ENCODE results near the gene GLB1L3.

GLB1L3 gene

GRCh38 chr11:134364261-134364660 lies 88.1 kb downstream of the GLB1L3 start:
- DNase-seq = no peak

DNA sequence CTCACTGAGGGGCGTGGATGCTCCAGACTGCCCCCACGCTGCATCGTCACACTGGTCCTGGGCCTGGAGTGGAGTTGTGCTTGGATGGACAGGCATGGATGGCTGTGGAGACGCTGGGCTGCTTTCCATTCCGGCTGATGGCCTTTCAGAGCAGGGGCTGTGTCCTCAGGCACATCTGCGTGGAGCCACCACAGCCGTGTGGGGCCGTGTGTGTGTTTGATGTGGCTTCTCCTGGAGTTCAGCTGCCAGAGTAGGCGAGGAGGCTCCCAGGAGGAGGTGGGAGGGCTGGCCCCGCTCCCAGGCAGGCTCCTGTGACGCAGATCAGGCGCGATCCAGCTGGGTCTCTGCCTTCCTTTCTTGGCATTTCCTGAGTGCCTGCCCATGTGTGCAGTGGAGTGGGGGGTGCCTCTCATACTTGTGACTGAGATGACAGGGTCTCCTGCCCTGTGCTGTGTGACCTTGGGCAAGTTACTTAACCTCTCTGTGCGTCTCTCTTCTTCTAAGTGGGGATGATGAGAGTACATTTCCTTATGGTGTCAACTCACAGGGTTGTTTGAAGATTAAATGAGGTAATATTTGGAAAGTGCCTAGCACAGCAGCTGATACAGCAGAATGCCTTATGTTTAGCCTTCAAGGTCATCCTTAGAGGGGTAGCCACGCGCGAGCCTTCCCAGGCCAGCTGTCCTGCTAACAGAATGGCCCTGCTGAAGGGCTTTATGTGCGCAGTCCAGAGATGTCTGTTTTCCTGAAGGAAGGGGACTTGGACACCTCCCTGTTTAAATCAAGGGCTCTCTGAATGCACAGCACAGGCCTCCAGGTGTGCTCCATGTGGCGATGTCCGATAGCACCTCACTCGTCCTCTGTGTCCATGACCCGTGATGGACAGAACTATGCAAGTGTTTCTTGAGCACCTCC lies 89.1 kb downstream of the GLB1L3 start:
- DNase-seq = no peak

DNA sequence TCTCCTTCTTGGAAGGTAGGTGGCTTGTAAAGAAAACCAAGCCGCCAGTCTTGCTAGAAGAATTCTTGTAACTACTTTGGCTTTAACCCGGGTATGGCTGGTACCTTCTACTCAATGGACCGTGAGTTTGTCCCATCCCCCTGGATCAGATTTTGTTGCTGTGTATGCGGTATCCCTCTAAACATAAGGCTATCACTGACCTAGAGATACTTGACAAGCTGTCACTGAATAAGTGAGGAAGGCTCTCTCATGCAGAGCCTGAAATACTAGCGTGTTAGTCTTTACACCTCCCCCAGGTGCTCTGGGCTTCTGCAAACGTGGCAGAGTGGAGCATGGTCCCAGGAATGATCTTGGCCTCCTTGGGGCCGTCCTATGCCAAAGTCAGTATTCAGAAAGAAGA lies 90.1 kb downstream of the GLB1L3 start:
- no peak for DNase-seq

DNA sequence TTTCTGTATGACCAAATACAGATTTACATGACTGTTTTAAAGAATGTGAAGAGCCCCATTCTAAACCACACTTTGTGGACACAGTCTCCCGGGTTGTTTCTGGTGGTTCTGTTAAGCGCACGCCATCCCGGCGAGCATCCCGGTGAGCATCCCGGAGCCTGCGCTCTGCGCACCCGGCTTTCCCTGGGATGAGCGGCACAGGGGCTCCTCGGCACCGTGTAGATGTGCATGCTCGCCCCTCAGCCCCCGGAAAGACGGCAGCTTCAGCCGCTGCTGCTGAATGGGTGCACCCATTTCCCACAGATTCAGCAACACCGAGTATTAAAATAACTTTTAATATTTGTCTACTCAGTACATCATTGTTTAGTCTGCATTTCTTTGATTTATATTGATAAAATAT lies 91.6 kb downstream of the GLB1L3 start:
- DNase-seq = no peak
